Measurements from ENCODE around the gene EPC2. TPM values are rescaled to one million over a fixed set of nuclear protein-coding genes. Genes with fewer than 3 reads are reported as not detected.

Gene EPC2
- total RNA-seq, 1 donor from 2014 or later, result 106 TPM

DNA sequence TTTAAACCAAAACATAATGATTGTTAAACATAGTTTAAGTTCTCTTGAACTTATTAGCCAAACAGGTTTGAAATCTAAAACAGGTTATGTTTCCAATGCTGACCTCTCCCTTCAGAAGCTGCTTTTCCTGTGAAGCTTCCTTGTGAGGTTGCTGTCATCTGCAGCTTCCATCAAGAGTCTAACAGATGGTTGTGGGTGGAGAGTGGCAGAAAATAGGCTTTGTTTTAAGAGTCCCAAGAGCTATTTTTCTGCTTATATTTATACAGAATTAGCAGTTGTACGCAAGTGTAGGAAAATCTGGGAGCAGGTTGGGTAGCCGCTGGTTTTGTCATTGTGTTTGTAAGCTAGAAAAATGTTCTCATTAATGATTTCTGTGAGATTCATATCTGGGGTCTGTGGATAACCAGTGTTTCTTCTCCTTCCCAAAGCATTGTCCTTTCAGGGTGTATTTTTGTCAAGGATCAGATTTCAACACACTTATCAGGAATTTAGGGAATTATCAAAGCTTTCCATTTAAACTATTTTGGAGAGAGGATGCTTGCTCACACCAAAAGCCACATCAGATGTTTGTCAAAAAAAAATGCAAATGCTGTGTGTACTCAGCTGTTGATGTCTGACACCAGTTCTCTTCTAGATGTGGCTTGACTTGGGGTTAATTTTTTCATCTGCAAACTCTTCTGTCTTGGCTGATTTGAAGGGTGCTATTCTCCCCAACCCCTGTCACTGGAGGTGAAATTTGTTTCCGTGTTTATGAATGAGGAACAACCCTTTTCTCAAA lies 152.4 kb downstream of the EPC2 start:
- no peak for DNase-seq (ENCODE audit: low spot score in 2 of 2)
- no peak for FAIRE-seq

GRCh38 chr2:148802448-148803220 lies 158.1 kb downstream of the EPC2 start:
- DNase-seq (ENCODE audit: low spot score in 2 of 2) (no peak), FAIRE-seq (no peak)

GRCh38 chr2:148810081-148810480 lies 165.5 kb downstream of the EPC2 start:
- DNase-seq (ENCODE audit: low spot score in 2 of 2), result no peak
- FAIRE-seq, result no peak

DNA sequence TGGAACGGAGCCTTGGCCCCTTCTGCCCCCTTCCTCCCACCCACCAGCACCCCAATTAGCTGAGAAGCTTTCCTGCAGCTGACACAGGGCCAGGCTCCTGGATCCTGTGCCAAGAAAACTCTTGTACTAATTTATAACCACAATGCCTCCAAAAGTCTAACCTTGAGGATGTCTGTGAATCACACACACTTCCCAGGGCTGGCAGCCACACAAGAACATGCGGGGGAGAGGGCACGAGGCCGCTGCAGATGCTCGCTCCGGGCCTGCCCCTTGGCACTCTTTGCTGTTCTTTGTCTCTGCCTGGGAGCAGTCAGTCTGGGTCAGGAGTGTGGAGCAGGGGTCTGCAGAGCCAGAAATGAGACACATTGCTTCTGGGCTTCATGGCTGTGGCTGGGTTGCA lies 167.8 kb downstream of the EPC2 start:
- DNase-seq (ENCODE audit: low spot score in 2 of 2) (peak in 1 of 2 donors; percentile 36), FAIRE-seq (no peak)

DNA sequence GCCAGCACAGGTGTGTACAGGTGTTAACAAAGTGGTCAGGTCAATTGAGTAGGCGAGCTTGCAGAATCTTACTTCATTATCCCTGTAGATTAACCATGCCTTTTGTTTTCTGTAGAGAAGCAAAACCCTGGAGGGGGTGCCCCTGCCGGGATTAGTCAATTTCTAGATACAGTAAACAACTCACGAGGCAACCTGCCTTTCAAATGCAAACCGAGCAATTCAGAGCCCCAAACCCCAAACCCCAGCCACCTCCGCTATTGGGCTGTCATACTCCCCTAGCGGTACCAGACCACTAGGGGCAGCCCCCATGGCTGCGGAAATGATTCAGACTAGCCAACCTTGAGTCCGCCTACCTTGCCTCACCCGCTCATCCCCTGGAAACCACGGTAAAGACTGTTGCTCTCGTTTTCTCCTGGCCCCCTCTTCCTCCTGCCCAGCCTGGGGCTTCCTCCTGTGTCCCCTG lies 169.1 kb downstream of the EPC2 start:
- FAIRE-seq (no peak), DNase-seq (ENCODE audit: low spot score in 2 of 2) (no peak)

DNA sequence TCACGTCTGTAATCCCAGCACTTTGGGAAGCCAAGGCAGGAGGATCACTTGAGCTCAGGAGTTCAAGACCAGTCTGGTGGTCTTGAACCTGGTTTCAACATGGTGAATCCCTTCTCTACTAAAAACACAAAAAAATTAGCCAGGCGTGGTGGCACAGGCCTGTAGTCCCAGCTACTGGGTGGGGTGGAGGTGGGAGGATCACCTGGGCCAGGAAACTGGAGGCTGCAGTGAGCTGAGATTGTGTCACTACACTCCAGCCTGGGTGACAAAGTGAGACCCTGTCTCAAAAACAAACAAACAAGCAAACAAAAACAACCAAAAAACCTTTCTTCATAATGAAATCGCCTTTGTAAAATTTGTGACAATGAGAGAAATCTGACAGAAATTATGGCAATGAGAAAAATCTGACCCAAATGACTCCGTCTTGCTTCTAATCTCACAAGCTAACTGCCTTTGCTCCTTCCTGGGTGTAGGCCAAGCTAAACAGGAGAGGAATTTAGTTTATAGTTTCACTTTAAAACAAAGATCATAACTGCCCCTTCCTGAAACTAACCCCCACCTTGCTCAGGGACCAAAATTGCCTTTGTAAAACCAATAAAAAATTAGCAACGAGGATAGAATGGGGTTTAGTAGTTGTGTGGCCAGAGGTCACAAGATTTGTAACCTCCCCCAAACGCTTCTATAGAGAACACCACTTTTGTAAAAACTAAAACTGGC lies 169.8 kb downstream of the EPC2 start:
- DNase-seq (ENCODE audit: low spot score in 2 of 2), result no peak

DNA sequence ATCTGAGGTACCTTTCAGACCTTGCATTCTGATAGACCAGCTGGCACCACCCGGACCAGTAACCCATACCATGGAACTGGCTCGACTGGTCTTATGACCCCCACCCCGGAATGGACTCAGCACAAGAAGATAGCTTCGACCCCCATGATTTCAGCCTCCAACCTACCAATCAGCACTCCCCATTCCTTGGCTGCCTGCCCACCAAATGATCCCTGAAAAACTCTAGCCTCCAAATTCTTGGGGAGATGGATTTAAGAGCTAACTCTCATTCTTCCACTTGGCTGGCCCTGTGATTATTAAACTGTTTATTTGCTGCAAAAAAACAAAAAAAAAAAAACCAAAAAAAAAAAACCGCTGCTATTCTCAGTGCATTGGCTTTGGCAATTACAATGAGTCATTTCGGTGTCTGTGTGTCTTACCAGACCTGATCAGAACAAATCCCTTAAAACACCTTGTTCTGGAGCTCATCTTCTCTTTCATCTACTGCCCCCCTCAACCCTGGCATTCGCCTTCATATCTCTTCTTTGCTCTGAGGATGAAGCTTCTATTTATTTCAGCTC lies 170.4 kb downstream of the EPC2 start:
- FAIRE-seq, result no peak
- DNase-seq (ENCODE audit: low spot score in 2 of 2), result no peak

More for the DNA sequence above, 169.8 kb downstream of the EPC2 start:
- FAIRE-seq, result no peak

DNA sequence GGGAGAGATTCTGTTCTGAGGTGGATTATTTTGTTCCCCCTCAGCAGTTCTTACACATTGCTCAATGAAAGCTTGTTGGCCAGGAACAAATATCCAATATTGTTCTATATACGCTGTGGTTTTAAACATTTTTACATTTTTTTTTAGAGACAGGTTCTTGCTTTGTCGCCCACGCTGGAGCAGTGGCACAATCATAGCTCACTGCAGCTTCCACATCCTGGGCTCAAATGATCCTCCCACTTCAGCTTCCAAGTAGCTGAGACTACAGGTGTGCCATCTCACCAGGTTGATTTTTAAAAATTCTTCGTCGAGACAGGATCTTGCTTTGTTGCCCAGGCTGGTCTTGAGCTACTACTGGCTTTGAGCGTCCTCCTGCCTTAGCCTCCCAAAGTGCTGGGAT lies 171.6 kb downstream of the EPC2 start:
- no peak for FAIRE-seq

GRCh38 chr2:148817210-148817708 lies 172.7 kb downstream of the EPC2 start:
- FAIRE-seq (no peak), DNase-seq (ENCODE audit: low spot score in 2 of 2) (peak in 1 of 2 donors; percentile 25)

More for the DNA sequence above, 171.6 kb downstream of the EPC2 start:
- no peak for DNase-seq (ENCODE audit: low spot score in 2 of 2)

GRCh38 chr2:148819019-148819585 lies 174.6 kb downstream of the EPC2 start:
- FAIRE-seq, result no peak
- DNase-seq (ENCODE audit: low spot score in 2 of 2), result no peak

DNA sequence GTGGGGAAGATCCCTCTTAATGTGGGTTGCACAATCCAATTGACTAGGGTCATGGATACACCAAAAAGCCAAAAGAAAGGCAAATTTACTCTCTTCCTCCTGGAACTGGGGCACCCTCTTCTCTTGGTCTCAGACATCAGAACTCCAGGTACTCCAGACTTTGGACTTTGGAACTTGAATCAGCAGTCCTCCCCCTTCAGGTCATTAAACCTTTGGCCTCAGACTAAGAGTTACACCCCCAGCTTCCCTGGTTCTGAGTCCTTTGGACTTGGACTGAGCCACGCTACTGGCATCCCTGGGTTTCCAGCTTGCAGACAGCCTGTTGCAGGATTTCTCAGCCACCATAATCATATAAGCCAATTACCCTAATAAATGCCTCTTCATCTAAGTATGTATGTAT lies 179.6 kb downstream of the EPC2 start:
- DNase-seq (ENCODE audit: low spot score in 2 of 2), result no peak
- no peak for FAIRE-seq

- FAIRE-seq, result no peak
Observed at GRCh38 chr2:148826791-148827190, 182.2 kb downstream of the EPC2 start.

GRCh38 chr2:148828941-148829340 lies 184.4 kb downstream of the EPC2 start:
- no peak for FAIRE-seq

More at GRCh38 chr2:148826791-148827190, 182.2 kb downstream of the EPC2 start:
- DNase-seq (ENCODE audit: low spot score in 2 of 2), result no peak

GRCh38 chr2:148829618-148830017 lies 185.1 kb downstream of the EPC2 start:
- FAIRE-seq, result no peak
- no peak for DNase-seq (ENCODE audit: low spot score in 2 of 2)

More at GRCh38 chr2:148828941-148829340, 184.4 kb downstream of the EPC2 start:
- no peak for DNase-seq (ENCODE audit: low spot score in 2 of 2)

GRCh38 chr2:148832637-148833036 lies 188.1 kb downstream of the EPC2 start:
- DNase-seq (ENCODE audit: low spot score in 2 of 2), result no peak
- no peak for FAIRE-seq

Small RNA genes lying within 50 kb of the gene (small RNA-seq; reads per million reads assigned to genes)
- gene RNU2-9P (not detected), gene RPS29P8 (not detected)

Other genes with a start within 250 kb of the EPC2 start
- 388 TPM for gene KIF5C, start 230.5 kb downstream of the EPC2 start, total RNA-seq

Data from frontal cortex (tissue), 4 donors.